GM18508 (cell line): ENCODE results near the gene FAM114A2.
"Not testable (repeated sequence)": the region's sequence is repeated elsewhere in the genome, so short reads cannot be mapped to it uniquely, and the experiment has no call there.

Source experiments
- ATAC-seq: cut with Tn5 transposase; IDR thresholded peaks from one replicate; pipeline ENCODE4 v1.9.1; 2021; ENCODE audit warnings: moderate number of reproducible peaks; ENCODE audit not compliant: insufficient read depth, unreplicated experiment

FAM114A2 gene

DNA sequence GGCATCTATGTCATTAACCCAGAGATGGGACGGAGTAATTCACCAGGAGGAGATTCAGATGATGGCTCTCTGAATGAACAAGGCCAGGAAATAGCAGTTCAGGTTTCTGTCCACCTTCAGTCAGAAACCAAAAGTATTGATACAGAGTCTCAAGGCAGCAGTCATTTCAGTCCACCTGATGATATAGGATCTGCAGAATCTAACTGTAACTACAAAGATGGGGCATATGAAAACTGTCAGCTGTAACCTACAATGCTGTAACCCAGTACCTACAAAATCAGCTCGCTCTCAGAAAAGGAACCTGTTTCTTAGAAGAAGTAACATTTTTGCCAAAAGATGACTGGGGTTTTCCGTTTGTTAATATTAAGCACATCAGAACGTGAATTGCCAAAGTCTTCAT lies 14.8 kb upstream of the FAM114A2 start:
- ATAC-seq: no peak

- no peak for ATAC-seq
These were observed 10.9 kb upstream of the FAM114A2 start for GRCh38 chr5:154049636-154050035.

DNA sequence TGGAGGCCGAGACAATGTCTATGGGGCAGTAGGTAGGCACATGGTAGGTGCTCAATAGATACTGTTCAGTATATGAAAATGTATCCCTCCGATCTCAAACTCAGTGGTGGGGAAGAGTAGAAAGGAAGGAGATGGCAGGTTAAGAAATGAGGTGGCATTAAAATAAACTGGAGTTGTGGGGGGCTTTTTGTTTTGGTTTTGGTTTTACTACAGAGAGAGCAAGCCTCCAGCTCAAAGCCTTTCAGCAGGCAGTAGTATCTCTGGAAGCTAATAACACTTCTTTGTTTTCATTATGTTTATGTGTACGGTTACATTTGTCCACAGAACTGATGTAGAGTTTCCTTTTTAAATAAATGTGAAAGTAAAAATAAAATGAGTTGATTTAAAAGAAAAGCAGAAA lies 8.6 kb upstream of the FAM114A2 start:
- ATAC-seq: no peak

DNA sequence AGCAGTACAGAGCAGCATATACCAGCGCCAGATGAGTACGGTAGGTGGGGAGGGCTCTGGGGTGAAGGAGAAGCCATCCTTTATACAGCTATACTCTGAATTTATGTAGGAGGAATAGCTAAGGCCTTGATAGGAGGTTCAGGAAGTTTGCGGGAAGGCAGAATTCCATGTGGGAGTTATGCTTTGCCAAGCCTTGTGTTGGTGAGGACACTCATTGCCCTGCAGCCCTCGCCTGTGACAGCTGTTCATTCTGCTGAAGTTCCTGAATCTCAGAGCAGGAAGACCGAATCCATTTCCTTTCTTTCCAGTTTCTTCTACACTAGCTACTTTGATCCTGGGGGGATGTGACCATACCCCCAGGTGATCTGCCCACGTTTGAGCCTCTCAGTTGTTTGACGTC lies 7.8 kb upstream of the FAM114A2 start:
- no peak for ATAC-seq

DNA sequence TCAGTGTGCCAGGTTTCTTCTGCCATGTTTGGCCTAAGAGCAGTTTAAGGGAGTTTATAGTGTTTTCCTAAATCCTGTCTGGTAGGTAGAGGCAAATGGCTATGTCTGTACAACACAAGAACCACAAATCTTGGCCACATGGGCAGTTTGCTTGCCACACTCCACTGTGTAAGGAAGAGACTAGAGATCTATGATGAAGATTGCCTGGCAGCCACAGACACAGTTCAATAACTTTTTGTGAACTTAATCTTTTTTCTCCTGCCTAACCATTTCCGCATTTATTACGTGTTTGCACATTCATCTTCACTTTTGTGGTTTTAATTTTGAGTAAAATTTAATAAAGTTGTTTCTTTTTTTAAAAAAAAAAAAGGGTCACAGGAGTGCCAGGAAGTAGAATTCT lies 5.9 kb upstream of the FAM114A2 start:
- no peak for ATAC-seq

DNA sequence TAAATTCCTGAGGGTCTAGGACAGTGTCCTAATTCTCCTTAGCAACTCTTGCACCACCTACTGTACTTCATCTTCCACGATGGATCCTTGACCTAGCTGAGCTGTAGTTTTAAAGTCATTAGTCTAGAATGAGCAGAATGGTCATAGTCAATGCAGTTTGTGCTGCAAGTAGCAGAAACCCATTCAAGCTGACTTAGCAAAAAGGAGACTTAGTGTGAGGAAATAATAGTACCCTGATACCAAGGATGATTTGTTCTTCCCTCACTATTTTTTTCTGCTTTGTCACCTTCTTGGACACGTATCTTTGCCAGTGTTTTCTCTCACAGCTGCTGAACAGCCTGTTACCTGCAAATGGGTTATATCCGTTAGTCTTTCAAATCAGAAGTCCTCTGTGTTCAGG lies 5.4 kb upstream of the FAM114A2 start:
- ATAC-seq: no peak

- no peak for ATAC-seq
These were observed 4.1 kb upstream of the FAM114A2 start for GRCh38 chr5:154042766-154043165.

DNA sequence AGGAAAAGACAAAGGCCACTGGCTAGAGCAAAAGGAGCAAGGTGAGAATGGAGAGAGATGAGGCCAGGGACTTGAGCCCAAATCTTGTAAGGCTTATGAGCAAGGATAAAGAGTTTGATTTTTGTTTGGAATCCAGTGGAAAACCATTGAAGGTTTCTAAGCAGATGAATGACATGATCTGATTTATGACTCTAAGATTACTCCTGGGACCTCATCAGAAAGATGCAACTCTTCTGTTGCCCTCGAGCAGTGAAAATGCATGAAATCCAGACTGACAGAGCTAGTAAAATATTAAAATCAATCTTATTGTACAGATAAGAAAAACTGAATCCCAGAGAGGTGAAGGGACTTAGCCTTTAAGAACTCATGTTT lies 734 bp upstream of the FAM114A2 start:
- ATAC-seq: no peak

DNA sequence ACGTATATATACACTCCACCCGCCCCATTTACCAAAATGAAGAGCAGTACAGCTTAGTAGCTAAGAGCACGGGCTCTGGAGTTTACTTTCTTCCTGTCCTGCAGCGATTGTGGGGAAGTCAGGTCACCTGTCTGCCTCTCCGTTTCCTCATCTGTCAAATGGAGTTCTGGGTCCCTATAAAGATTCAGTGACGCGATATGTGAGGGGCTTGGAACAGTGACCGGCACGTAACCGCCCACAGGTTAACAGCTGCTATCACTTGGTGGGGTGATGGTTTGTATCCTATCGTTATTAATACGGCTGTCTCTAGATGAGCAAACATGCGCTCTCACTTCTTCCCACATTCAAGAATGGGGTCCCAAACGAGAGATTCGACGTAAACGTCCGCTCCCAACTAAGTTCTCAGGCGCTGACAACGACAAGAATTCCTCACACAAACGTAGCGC lies 426 bp downstream of the FAM114A2 start:
- peak; percentile 25 for ATAC-seq

- ATAC-seq: no peak
These were observed 3.8 kb downstream of the FAM114A2 start for GRCh38 chr5:154034944-154035343.

DNA sequence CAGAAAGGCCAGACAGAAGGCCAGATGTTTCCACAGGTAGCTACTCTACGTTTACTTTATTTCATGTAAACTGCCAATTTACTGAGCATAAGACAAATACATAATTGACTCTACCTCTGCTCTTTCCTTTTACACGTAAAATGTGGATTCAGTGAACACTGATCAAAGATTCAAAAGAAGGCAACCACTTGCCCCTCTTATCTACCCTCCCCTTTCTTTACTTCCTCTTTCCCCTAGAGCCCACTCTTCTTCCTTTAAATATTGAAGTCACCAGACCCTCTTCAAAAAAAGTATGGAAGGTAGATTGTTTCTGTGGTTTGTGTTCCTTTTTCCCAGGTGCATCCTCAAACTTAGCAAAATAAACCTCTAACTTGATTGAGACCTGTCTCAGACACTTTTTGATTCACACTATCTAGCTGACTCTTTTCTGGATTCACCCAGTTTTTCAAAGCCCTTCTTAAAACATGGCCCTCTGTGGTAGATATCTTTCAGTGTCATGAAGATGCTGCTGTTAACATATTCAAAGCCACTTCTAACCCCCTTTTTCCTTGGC lies 6.7 kb downstream of the FAM114A2 start:
- ATAC-seq: no peak

DNA sequence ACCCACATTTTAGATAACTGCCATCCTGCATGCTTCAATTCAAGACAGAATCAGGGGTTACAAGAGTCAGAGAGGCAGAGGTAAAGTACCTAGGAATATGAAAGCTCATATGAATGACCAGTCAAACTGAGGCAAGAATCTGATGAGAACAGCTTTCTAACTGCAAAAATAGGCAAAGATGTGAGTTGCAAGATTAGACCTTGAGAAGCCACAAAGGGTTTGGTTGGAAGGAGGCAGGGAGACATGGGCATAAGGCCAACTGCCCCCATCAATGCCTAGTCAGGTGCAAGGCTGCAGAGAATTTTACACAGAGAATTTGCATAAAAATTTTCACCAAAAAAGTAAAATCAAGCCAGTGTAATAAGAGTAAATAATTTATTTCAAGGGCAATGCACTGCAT lies 12.8 kb downstream of the FAM114A2 start:
- ATAC-seq: no peak

DNA sequence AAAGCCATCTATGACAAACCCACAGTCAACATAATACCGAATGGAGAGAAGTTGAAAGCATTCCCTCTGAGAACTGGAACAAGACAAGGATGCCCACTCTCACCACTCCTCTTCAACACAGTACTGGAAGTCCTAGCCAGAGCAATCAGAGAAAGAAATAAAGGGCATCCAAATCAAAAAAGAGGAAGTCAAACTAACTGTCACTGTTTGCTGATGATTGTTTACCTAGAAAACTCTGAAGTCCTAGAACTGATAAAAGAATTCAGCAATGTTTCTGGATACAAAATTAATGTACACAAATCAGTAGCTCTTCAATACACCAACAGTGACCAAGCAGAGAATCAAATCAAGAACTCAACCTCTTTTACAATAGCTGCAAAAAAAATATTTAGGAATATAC lies 19.8 kb downstream of the FAM114A2 start:
- not testable (repeated sequence) for ATAC-seq

DNA sequence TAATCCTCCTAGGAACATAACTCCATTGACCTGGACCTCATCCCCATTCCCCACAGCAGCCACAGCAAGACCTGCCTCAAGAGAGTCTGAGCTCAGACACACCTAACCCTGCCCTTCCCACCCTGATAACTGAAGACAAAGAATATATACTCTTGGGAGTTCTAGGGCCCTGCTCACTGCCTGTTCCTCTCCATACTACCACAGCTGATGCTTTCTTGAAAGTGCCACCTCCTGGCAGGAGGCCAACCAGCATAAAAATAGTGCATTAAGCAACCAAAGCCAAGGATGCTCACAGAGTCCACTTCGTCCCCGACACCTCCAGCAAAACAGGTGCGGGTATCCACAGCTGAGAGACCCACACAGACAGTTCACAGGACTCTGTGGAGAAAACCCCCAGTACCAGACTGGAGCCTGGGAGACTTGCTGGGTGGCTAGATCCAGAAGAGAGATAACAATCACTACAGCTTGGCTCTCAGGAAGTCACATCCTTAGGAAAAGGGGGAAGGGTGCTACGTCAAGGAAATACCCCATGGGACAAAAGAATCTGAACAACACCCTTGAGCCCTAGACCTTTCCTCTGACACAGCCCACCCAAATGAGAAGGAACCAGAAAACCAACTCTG lies 23.5 kb downstream of the FAM114A2 start:
- ATAC-seq: no peak

GRCh38 chr5:154010660-154011059 lies 28.1 kb downstream of the FAM114A2 start:
- no peak for ATAC-seq

DNA sequence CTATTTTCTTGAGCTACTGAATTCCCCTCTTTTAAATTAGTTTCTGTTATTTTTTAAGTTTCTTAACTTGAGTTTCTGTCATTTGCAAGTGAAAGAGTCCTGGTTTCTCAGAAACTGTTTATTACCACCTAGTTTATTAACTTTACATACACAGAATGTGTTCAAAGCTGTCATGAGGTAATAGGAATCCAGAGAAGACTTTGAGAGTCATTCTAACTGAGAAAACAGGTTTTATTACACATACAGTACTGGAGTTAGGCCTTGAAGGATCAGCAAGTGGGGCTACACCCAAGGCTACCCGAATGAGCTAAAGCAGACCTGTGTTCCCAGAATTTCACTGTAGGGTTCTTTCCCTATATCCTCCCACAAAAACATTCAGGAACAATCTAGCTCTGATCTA lies 33.1 kb downstream of the FAM114A2 start:
- ATAC-seq: no peak

GRCh38 chr5:154002511-154003020 lies 36.1 kb downstream of the FAM114A2 start:
- no peak for ATAC-seq

DNA sequence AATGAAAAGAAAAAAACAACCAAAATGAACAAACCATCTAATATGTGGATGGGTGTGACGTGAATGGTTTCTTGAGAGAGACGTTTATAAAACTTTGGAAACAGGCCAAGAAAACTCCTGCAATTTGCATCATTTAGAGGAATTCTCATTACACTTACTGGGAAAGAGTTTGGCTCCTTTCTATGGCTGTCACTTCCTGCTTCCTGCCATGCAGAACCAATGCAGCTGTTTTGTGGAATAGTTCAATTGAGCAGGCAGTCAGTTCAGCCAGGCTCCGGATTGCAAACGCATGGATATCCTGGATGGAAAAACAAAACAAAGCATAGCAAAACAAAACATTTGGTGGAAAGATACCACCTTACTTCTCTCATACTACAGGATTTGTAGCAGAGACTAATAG lies 36.6 kb downstream of the FAM114A2 start:
- no peak for ATAC-seq

DNA sequence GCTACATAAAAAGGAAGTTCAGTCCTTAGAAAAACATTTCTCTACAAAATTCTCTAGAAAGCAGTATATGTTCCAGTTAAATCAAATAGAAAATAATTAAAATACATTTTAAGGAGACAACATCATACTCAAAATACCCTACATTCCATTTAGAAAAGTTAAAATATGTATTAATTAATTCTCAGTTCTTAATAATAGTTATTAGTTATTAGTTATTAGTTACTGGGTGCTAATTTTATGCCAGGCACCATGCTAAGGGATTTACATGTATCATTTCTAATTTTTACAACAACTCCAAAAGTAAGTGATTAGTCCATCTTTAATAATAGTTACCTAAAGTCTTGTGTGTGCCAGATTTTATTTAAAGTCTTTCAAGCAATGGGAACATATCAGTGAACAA lies 38.0 kb downstream of the FAM114A2 start:
- ATAC-seq: no peak

- no peak for ATAC-seq
These were observed 38.7 kb downstream of the FAM114A2 start for GRCh38 chr5:153999995-154000394.

GRCh38 chr5:153998768-153999167 lies 39.9 kb downstream of the FAM114A2 start:
- ATAC-seq: no peak

DNA sequence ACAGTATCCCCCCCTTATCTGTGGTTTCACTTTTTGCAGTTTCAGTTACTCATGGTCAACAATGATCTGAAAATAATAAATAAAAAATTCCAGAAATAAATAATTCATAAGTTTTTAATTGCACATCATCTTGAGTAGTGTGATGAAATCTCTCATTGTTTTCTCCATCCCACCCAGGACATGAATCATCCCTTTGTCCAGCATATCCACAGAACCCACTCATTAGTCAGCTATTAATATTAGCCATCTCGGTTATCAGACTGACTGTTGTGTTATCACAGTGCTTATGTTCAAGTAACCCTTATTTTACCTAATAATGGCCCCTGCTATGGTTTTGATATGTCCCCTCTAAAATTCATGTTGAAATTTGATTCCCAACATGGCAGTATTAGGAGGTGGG lies 40.7 kb downstream of the FAM114A2 start:
- ATAC-seq: no peak
